ENCODE measurements around the gene LMOD3.

- TF ChIP-seq CTCF (IDR thresholded peaks at IDR 0.05; ENCODE audit: insufficient read depth, low read length) (no peak), GABPA (IDR thresholded peaks at IDR 0.05; ENCODE audit: low read depth) (no peak), POLR2AphosphoS5 (IDR thresholded peaks at IDR 0.05; ENCODE audit: low read depth) (no peak)
- TF ChIP-seq, protein P1, sequence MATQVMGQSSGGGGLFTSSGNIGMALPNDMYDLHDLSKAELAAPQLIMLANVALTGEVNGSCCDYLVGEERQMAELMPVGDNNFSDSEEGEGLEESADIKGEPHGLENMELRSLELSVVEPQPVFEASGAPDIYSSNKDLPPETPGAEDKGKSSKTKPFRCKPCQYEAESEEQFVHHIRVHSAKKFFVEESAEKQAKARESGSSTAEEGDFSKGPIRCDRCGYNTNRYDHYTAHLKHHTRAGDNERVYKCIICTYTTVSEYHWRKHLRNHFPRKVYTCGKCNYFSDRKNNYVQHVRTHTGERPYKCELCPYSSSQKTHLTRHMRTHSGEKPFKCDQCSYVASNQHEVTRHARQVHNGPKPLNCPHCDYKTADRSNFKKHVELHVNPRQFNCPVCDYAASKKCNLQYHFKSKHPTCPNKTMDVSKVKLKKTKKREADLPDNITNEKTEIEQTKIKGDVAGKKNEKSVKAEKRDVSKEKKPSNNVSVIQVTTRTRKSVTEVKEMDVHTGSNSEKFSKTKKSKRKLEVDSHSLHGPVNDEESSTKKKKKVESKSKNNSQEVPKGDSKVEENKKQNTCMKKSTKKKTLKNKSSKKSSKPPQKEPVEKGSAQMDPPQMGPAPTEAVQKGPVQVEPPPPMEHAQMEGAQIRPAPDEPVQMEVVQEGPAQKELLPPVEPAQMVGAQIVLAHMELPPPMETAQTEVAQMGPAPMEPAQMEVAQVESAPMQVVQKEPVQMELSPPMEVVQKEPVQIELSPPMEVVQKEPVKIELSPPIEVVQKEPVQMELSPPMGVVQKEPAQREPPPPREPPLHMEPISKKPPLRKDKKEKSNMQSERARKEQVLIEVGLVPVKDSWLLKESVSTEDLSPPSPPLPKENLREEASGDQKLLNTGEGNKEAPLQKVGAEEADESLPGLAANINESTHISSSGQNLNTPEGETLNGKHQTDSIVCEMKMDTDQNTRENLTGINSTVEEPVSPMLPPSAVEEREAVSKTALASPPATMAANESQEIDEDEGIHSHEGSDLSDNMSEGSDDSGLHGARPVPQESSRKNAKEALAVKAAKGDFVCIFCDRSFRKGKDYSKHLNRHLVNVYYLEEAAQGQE (IDR thresholded peaks at IDR 0.05; ENCODE audit: insufficient replicate concordance, low read depth), result no peak
These were observed 62.7 kb downstream of the LMOD3 start for GRCh38 chr3:69059688-69060087.
